ENCODE results near the gene ANKRD18A. TPM values are rescaled to one million over a fixed set of nuclear protein-coding genes. Genes with fewer than 3 reads are reported as not detected.

Gene ANKRD18A
- total RNA-seq, 2 donors from 2014 or later = not detected

DNA sequence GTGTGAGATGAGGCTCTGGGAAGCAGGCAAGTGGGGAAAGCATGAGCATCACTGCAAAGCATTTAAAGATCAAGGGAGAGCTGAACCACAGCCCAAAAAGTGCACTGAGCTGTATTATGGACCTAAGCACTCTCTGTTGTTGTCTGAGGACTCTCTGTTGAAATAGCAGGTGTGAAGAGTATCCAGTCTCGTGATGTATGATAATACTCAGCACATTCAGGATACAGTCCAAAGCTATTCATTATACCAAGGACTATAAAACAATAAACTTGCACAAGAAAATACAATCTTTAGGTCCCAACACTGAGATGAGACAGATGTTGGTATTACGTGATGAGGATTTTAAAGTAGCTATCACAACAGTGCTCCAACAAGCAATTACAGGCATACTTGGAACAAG is 98.6 kb downstream of the ANKRD18A start:
- Histone ChIP-seq H3K36me3 (no peaks in the 10 kb centered on the region), H3K27ac (no peak overlapping the region), H3K9me3 (no peaks in the 10 kb centered on the region), H3K4me1 (ENCODE audit: control insufficient read depth in 1 of 2, low read depth in 2 of 2) (no peaks in the 10 kb centered on the region), H3K27me3 (replicated peaks; ENCODE audit: insufficient read depth) (no peaks in the 10 kb centered on the region), H3K4me3 (no peak overlapping the region)
- no peak for ATAC-seq (ENCODE audit: insufficient number of reproducible peaks, low FRiP score, low read depth)
- TF ChIP-seq, protein P1, sequence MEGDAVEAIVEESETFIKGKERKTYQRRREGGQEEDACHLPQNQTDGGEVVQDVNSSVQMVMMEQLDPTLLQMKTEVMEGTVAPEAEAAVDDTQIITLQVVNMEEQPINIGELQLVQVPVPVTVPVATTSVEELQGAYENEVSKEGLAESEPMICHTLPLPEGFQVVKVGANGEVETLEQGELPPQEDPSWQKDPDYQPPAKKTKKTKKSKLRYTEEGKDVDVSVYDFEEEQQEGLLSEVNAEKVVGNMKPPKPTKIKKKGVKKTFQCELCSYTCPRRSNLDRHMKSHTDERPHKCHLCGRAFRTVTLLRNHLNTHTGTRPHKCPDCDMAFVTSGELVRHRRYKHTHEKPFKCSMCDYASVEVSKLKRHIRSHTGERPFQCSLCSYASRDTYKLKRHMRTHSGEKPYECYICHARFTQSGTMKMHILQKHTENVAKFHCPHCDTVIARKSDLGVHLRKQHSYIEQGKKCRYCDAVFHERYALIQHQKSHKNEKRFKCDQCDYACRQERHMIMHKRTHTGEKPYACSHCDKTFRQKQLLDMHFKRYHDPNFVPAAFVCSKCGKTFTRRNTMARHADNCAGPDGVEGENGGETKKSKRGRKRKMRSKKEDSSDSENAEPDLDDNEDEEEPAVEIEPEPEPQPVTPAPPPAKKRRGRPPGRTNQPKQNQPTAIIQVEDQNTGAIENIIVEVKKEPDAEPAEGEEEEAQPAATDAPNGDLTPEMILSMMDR (IDR thresholded peaks at IDR 0.05) = no peak
- DNase-seq (ENCODE audit: low spot score) = no peak

Other genes starting within 250 kb of the ANKRD18A start
- gene ALDH1B1, start 227.9 kb downstream of the ANKRD18A start, total RNA-seq = 100 to 1,000 TPM; 195 to 229 TPM
- gene IGFBPL1, start 196.1 kb downstream of the ANKRD18A start, total RNA-seq = 10 to 100 TPM; 16.6 to 34.0 TPM
- gene FAM240B, start 99.5 kb upstream of the ANKRD18A start, total RNA-seq = not detected

Data from thoracic aorta (tissue), 2 donors.